GM12872 (cell line): ENCODE results near the gene MINDY4.

Source experiments
- TF ChIP-seq, protein P1 (sequence below): IDR thresholded peaks from 3 replicates; pipeline ENCODE4 v1.5.1; 2011; ENCODE audit warnings: low read depth, mild to moderate bottlenecking, low read length, moderate library complexity; ENCODE audit not compliant: insufficient read depth

MINDY4 gene

DNA sequence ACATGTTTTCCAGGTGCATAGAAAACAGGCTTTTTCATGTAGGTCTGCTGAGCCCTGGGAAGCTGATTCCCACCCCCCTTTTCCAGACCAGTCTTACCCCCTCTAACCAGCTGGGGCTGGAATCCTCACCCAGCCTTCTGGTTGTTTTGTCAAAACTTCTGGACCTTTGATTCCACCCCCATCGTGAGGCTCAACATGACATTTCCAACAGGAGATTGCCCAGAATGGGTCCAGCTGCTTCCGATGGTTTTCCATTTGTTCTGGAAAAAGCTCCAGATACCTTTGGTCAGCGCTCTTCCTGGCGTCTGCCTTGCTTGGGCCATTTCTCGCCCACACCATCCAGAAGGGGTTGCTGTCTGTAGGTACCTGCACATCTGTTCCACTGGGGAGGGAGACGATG, 41.5 kb downstream of the MINDY4 start:
- TF ChIP-seq, protein P1, sequence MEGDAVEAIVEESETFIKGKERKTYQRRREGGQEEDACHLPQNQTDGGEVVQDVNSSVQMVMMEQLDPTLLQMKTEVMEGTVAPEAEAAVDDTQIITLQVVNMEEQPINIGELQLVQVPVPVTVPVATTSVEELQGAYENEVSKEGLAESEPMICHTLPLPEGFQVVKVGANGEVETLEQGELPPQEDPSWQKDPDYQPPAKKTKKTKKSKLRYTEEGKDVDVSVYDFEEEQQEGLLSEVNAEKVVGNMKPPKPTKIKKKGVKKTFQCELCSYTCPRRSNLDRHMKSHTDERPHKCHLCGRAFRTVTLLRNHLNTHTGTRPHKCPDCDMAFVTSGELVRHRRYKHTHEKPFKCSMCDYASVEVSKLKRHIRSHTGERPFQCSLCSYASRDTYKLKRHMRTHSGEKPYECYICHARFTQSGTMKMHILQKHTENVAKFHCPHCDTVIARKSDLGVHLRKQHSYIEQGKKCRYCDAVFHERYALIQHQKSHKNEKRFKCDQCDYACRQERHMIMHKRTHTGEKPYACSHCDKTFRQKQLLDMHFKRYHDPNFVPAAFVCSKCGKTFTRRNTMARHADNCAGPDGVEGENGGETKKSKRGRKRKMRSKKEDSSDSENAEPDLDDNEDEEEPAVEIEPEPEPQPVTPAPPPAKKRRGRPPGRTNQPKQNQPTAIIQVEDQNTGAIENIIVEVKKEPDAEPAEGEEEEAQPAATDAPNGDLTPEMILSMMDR = no peak

DNA sequence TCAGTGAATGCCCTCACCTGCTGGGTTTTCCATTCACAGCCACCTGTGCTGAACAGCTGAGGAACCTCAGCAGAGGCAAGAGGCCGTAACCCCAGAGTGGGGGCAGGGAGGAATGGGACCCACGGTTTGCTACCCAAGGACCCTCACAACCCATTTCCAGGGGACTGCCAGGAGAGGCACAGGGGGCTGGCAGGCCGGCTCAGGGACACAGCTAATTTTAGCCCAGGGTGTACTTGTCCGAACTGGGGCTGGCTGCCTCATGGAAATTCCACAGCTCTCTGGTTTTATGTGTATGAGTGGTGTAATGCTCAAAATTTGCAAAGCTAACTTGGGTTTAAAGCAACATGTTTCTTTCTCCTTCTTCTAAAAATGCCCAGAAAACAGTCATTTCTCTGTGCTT, 42.2 kb downstream of the MINDY4 start:
- TF ChIP-seq, protein P1 = no peak

DNA sequence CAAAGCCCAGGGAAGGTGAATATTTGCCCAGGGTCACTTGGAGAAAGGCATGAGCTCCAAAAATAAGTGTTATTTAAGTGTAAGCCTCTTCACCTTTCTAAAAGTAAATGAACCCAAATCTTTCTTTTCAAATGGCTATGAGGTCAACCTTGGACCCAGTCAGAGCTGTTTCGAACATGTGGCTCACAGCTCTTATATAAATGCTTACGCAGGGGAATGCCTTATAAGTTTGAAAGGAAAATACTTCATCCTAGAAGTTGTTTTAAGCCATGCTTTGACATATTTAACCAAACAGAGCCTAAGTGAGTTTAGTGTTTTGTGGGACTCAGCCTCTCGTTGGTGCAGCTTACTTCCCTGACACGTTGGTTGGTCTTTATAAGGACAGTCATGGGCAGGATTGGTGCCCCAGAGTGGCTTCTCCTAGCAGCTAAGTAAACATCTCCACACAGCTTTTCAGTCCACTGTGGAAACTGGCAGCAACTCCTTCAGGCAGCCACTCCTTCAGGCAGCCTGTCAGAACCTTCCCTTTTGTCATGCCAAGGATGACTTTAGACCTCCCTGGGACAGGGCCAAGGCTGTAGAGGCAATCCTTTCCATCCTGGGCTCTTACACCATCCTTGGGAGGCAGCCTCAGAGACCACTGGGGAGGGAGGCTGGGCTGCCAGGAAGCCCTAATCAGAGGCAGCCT, 43.6 kb downstream of the MINDY4 start:
- TF ChIP-seq, protein P1 = no peak

DNA sequence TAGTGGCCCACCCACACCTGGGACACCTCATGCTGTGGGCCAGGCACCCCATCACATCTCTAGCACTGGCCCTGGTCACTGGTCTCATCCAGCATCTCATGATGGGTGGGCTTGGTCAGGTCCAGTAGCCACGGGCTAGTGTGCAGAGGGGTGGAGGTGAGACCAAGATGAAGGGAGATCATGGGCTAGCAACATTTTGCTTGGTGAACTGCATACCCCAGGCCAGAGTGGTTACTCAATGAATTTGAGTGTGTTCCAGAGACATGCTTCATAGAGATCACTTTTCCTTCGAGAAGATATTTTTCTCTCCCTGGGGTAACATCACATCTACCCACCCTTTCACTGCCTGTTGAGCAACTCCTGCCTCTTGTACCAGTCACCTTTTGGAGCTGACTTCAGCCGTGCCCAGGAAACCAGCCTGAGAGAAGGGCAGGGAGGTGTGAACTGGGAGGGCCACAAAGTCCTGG, 44.2 kb downstream of the MINDY4 start:
- TF ChIP-seq, protein P1 = no peak

DNA sequence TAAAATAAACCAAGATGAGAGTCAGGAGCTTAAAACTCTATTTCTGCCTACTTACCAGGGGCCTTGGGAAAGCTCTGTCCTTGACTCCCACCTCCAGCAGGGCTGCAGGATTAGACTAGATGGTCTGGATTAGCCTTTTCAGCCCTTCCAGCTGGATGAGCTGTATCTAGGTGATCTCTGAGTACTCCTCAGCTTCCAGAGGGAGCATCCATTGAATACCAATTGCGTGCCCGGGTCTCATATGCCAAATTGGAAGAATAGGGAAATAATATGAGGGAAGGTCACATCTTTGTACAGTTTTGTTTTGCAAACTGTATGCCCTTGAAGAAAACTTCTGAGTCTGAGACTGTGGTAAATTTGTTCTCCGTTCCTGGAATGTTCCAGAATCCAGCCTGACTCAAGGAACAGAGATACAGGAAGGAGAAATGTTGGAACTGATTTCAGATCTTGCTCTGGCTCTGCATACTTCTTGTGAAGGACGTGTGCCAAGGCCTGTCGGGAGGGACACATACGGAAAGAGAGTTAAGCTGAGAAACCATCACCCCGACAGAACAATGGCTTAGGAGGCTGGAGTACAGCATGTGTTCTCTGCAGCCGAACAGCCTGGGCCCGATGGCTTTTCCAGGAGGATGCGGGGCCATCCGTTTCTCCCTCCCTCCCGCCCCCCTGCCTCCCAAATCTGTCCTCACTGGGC, 44.9 kb downstream of the MINDY4 start:
- TF ChIP-seq, protein P1 = no peak

DNA sequence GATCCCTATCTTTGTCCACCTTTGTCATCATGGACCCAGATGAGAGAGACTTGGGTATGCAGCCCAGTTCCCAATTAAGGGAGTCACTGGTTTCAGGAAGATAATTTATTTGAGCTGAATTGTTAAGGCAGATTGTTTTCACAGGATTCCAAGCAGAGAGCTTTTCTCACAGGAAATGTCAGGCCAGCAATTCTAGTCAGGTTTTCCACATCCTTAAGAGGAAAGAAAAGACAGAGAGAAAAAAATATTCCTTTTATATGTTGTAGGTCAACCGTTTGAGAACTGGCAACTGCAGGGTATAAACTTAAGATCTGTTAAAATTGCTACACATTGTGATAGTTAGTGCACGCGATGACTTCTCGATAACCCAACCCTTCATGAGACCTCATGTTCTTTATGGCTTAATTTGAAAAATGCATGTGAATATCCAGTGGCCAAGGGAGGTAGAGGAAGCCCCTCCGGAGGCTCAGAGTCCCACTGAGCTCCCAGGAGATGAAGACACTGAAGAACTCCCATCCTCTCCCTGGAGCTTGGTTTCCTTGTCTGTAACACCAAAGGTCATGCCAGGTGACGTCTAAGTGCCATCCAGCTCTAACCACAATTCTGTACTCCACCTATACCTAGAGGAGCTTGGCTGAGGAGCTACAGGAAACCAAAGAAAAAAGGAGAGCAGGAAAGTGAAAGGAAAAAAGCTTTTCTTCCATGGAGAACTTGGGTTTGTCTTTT, 45.6 kb downstream of the MINDY4 start:
- TF ChIP-seq, protein P1 = no peak

DNA sequence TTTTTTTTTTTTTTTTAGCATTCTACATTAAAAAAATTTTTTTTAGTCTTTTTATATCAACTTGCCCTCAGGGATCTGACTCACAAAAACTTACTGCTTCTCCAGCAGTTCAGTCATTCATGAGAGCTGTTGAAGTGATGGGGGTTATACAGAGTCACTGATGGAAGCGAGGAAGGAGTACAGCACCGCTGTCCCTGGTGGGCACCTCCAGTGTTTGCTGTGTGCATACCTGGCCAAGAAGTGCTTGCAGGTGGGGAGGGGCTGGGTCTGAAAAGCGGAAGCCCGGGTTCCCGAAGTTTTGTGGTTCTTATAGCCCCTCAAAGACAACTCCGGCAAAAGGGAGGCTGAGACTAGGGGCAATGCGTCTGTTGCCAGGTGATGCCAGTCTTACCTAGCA, 46.2 kb downstream of the MINDY4 start:
- TF ChIP-seq, protein P1 = no peak
